NCI-H526 (cell line): ENCODE measurements around the gene LIG4.
A peak's percentile ranks its signal among the peaks of the same experiment; 100 is the strongest.

Experiments
- DNase-seq, 2 experiments: peaks; one replicate each; lab custom pipeline; 2025; lab: John Stamatoyannopoulos, UW

Gene LIG4

GRCh38 chr13:108194435-108194936 lies 20.9 kb downstream of the LIG4 start:
- no peak for DNase-seq

GRCh38 chr13:108193806-108194205 lies 21.5 kb downstream of the LIG4 start:
- no peak for DNase-seq

GRCh38 chr13:108190897-108191296 lies 24.4 kb downstream of the LIG4 start:
- DNase-seq, result no peak

- DNase-seq, result no peak
Observed at GRCh38 chr13:108188260-108188659, 27.1 kb downstream of the LIG4 start.

GRCh38 chr13:108185223-108185622 lies 30.1 kb downstream of the LIG4 start:
- DNase-seq, result no peak

- DNase-seq, result no peak
Observed at GRCh38 chr13:108182652-108183051, 32.7 kb downstream of the LIG4 start.

GRCh38 chr13:108178078-108178477 lies 37.3 kb downstream of the LIG4 start:
- no peak for DNase-seq

- DNase-seq, result peak; percentile 3 to 64
Observed at GRCh38 chr13:108176685-108177274, 38.6 kb downstream of the LIG4 start.

GRCh38 chr13:108168929-108169328 lies 46.4 kb downstream of the LIG4 start:
- DNase-seq, result no peak

GRCh38 chr13:108166078-108166477 lies 49.3 kb downstream of the LIG4 start:
- DNase-seq, result no peak

- no peak for DNase-seq
Observed at GRCh38 chr13:108158746-108159145, 56.6 kb downstream of the LIG4 start.
